Stimulated activated CD4-positive, alpha-beta T cell treated with anti-CD3 and anti-CD28 coated beads, Interleukin-2, amount 100 ng/mL, for 48 hours (primary cell): Measurements from ENCODE around the gene SLC39A12.

ENCODE experiments used
- DNase-seq, 2 donors: peaks; one replicate each; pipeline ENCODE4 v3.0.0-alpha.2; 2020

The SLC39A12 gene

GRCh38 chr10:18066947-18067346 is 115.2 kb downstream of the SLC39A12 start:
- no peak for DNase-seq

- no peak for DNase-seq
These were observed 116.7 kb downstream of the SLC39A12 start for GRCh38 chr10:18068401-18068800.

GRCh38 chr10:18071591-18071990 is 119.9 kb downstream of the SLC39A12 start:
- DNase-seq, result no peak

GRCh38 chr10:18073314-18073713 is 121.6 kb downstream of the SLC39A12 start:
- no peak for DNase-seq

GRCh38 chr10:18075881-18076280 is 124.2 kb downstream of the SLC39A12 start:
- no peak for DNase-seq

GRCh38 chr10:18079665-18080295 is 128.1 kb downstream of the SLC39A12 start:
- DNase-seq, result no peak

GRCh38 chr10:18082381-18082780 is 130.7 kb downstream of the SLC39A12 start:
- DNase-seq, result no peak

GRCh38 chr10:18085855-18086254 is 134.1 kb downstream of the SLC39A12 start:
- DNase-seq, result no peak

GRCh38 chr10:18086746-18087145 is 135.0 kb downstream of the SLC39A12 start:
- DNase-seq, result no peak

GRCh38 chr10:18087355-18087754 is 135.6 kb downstream of the SLC39A12 start:
- DNase-seq, result no peak
